Stimulated activated CD8-positive, alpha-beta memory T cell treated with anti-CD3 and anti-CD28 coated beads, Interleukin-4, amount 100 ng/mL, for 24 hours (primary cell): ENCODE measurements around the gene FKBP3.
"Not testable (repeated sequence)": the region's sequence is repeated elsewhere in the genome, so short reads cannot be mapped to it uniquely, and the experiment has no call there.

Experiments used
- DNase-seq: peaks from one replicate; pipeline ENCODE4 v3.0.0-alpha.2; 2020; ENCODE audit warnings: low read depth

FKBP3 gene

DNA sequence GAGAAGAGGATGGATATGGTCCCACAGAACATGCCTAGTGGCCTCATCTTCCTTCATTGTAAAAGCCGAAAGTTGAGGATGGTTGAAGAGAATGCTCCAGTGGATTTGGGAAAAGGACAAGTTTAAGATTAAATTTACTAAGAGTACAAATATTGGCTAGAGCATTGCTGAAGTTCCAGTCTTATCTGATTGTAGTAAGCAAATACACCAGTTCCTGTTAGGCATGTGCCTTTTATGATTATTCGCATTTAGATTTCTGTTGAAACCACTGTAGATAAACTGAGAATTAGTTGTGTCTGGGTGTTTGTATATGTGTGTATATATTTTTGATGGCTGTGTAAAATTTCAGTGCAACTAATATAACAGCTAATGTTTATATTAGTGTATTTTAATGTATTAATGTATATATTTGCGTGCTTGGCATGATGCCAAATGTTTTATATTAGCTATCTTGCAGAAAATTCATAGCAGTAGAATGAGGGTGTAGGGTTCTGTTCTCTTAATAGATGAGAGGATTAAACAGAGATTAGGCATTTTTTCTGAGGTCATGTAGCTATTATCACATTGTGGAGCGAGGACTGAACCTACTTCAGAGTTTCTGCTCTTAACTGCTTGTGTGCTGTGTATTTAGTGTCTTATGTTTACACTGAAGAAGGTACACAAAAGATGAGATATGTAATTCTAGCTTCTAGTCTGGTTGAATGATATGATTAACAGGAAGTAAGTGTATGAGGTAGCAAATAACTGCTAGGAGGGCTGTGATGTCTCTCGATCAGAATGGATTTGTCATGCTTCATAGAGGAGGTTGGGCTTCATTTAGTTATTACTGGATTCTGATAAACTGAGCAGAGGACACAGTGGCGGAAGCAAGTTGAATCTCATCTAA is 21.1 kb downstream of the FKBP3 start:
- DNase-seq, result no peak

DNA sequence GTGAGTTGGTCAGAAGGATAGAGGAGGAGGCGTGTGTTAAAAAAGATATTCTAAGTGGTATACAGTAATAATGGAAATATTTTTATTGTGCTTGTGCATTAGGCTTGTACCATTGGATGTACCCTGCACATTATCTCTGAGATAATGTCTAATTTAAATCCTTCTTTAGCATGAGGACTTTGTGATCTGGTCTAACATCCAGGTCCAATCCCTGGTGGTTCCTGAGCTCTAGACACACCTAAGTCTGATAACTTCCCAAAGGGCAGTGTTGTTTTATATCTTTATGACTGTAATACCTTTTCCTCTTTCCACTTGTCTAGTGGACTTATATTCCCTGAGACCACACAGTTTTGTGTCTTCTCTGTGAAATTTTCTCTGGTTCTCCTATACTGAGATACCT is 29.7 kb downstream of the FKBP3 start:
- DNase-seq, result no peak

DNA sequence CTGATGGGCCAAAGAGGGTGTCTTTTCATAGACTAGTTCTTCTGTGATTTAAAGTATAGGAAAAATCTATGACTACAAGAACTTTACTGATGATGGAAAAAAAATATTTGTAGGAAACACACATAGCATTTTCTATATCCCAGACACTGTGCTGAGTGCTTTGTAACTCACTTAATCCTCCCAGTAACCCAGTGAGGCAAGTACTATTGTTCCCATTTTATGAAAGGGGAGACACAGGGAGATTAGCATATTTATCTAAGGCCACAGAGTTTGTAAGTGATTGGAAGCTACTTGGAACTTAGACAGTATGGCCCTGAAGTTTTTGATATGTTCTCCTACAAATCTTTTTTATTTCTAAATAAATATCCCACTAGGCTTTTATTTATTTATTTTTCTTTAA is 30.5 kb downstream of the FKBP3 start:
- DNase-seq, result no peak

DNA sequence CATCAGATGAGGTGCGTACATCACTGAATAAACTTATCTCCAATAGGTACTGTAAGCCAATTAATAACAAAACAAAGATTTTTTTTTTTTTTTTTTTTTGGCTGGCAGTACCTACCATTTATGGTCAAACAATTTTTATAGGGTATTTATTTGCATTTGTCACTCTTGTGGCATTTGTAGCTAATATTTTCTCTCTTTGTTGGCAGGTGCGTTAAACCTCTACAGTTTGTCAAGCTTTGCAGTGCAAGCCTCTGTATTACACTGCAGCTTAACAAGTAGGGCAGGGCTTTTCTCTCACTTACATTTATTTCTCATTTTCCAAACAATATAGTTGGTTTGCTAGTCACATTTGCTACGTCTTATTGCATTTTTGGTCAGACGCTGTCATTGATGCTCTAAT is 38.1 kb downstream of the FKBP3 start:
- DNase-seq, result no peak

DNA sequence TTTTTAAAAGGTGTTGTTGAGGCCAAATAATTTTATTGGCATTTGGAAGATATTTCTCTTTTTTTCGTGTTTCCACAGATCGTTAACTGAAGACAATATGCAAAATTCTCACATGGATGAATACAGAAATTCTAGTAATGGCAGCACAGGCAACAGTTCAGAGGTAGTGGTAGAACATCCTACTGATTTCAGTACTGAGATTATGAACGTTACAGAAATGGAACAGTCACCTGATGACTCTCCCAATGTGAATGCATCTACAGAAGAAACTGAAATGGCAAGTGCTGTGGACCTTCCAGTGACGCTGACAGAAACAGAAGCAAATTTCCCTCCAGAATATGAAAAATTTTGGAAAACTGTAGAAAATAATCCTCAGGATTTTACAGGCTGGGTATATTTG is 39.1 kb downstream of the FKBP3 start:
- DNase-seq, result no peak

DNA sequence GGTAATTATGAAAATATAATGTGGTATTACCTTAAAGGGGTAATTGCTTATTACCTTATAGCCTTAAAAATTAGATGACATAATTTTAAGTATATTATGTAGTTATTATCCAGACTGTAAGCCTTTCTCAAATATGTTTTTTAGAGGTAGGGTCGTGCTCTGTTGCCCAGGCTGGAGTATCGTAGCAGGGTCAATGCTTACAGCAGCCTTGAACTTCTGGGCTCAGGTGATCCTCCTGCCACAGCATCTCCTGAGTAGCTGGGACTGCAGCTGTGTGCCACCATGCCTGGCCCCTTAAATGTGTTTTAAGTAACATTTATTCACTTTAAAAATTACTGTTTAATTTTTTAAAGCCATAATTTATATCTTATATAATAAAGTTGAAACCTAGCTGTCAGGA is 40.0 kb downstream of the FKBP3 start:
- no peak for DNase-seq

DNA sequence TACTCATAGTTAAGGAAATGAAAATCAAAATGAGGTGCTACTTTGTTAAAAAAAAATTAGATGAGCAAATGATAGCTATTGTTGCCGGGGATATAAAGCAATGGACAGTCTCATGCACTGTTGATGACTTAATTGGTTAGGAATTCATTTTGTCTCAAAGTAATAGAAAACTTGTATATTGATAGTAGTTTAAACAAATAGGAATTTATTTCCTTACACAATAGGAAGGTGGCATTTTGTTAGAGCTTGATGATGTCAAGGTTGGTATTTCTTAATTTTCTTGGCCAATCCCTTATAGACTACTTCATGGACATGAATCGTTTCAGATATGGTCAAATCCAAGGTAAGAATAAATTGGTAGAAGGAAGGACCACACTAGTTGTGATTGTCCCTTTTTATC is 42.6 kb downstream of the FKBP3 start:
- no peak for DNase-seq

DNA sequence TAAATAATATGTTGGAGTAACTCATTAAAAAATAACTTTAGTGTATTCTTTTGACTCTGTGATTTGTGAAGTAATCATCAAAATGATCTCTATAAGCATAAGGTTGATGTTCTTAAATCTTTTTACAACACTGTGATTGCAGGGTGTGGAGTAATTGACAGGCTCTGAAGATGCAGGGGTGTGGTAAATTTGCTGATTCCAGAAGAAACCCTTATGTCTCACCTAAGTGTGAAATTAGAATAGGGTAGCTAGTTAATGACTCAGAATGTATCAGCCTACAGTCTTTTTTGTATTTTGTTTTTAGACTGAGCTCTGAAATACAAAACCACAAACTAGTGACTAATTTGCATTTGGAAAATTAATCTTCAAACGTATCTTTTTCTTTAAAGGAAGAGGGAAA is 44.5 kb downstream of the FKBP3 start:
- DNase-seq, result no peak

DNA sequence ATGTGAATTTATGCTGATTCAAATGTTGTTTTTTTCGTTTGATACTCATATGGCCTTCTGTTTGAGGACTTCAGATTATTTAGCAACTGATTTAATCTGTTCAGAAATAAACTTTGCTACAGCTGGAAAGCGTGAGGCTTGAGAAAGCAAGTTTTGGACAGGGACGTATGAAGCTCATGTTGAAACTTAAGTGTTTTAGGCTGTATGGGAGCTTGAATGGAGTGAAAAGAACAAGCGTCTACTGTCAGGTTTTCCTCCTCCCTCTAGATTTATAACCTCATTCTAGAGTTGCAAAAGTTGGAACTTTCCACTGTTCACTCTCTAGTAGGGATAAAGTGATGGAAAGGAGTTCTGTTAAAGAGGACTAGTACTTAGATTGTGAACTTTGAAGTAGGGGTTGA is 49.3 kb downstream of the FKBP3 start:
- no peak for DNase-seq

DNA sequence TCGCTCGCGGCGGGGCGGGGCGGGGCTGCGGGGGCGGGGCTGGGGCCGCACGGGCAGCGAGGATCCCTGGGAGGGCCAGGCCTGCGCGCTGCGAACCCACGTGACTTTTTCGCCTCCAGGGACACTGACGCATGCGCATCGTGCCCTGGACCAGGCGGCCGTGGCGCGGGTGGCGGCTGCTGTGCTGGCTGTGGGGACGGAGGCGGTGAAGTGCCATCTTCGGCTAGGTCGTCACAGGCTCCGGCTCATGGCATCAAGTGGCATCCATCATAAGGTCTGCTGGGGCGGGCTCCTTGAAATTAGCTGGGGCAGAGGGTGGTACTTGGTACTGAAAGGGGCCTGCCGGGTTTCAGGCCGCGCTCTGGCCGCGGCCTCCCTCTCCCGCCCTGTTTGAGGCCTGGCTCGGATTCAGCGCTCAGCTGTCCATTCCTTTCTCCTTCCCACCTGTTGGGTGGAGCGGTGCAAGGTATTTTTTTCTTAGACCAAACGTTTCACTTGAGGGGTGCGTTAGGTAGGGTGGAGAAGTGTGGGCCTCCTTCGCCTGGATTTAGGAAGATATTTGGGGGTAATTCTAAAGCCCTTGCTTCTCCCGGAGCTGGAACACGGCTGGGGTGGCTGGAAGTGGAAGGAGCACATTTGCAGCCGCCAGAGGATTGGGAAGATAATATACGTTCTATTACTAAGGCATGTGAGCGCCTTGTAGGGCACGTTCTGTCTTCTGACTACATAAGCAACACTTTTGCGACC is 50.1 kb downstream of the FKBP3 start, which contains the start of gene PRPF39:
TSS of gene PRPF39 (plus strand) at position 141 of the 747 bp plus-strand sequence. CDS start 11,124 bp downstream, outside the sequence.
- DNase-seq, result peak; percentile 93

DNA sequence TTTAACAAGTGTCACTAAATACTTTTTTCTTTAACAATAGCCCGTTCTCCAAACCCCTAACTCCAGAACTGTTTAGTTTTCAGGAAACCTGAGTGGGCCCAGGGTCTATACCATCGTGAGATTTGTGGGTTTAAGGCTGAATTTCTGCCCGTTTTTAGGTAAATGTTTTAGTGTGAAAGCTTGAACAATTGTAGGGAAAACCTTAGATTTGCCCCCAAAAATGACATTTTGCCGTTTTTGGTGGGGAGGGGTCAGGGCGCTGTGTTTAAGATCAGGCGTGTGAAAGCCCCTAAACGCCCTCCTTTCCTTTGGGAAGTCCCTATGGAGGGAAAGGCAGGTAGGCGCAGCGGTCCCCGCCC is 50.7 kb downstream of the FKBP3 start:
- no peak for DNase-seq

DNA sequence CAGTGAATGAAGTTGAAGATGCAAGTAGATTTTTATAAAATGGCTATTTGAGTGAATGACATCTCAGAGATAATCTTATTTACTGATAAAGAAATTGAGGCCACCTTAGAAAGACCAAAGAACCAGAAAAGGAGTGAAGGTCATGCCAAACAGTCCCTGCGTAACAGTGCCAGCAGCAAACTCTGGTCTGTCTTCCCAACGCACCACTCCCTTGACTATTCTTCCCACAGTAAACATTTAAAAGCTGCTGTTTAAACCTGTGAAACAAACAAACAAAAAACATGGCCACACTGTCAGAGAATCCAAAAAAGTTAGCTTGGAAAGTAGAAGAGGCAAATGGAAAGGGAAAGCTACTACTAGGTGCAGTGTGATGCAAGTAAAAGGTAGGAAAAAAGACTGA is 51.9 kb downstream of the FKBP3 start:
- DNase-seq, result no peak

DNA sequence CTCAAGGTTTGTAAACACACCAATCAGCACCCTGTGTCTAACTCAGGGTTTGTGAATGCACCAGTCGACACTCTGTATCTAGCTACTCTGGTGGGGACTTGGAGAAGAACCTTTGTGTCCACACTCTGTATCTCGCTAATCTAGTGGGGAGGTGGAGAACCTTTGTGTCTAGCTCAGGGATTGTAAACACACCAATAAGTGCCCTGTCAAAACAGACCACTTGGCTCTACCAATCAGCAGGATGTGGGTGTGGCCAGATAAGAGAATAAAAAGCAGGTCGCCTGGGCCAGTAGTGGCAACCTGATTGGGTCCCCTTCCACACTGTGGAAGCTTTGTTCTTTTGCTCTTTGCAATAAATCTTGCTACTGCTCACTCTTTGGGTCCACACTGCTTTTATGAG is 53.2 kb downstream of the FKBP3 start:
- DNase-seq, result not testable (repeated sequence)

DNA sequence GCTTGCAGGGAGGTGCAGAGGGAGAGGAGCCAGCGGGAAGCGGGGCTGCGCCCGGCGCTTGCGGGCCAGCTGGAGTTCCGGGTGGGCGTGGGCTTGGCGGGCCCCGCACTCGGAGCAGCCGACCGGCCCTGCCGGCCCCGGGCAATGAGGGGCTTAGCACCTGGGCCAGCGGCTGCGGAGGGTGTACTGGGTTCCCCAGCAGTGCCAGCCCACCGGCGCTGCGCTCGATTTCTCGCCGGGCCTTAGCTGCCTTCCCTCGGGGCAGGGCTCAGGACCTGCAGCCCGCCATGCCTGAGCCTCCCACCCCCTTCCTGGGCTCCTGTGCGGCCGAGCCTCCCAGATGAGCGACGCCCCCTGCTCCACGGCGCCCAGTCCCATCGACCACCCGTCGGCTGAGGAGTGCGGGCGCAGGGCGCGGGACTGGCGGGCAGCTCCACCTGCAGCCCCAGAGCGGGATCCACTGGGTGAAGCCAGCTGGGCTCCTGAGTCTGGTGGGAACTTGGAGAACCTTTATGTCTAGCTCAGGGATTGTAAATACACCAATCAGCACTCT is 53.8 kb downstream of the FKBP3 start:
- DNase-seq, result not testable (repeated sequence)

DNA sequence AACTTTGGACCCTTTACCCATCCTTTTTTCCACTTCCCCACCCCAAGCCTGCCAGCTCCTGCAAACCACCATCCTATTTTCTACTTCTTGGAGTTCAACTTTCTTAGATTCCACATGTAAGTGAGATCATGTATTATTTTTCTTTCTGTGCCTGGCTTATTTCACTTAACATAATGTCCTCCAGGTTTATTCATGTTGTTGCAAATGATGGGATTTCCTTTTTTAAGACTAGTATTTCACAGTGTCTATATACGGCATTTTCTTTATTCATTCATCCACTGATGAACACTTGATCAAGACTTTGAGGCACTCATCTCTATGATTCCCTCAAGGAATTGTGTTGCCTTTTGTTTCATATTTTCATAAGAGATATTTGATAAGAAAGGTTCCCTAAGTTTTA is 56.0 kb downstream of the FKBP3 start:
- DNase-seq, result no peak

DNA sequence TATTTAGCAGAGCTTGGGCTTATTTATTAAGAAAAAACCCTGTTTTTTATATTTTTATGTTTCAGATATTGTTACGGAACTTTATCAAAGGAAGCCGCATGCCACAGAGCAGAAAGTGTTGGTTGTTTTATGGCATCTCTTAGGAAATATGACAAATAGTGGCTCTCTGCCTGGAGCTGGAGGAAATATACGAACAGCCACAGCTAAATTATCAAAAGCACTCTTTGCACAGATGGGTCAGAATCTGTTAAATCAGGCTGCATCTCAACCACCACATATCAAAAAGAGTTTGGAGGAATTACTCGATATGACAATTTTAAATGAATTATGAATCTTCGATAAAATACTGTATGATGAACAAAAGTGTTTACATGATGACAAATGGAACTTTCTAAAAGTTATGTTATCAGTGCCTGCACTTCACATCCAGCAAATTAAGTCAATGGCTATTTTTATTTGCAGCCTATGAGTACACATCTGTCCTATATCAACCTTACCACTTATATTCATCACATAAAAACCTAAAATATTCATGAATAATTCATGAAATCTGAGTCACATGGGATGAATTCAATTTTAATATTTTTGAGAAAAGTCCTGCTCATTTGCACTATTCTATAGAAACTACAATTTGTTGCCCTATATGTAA is 60.9 kb downstream of the FKBP3 start:
- no peak for DNase-seq

DNA sequence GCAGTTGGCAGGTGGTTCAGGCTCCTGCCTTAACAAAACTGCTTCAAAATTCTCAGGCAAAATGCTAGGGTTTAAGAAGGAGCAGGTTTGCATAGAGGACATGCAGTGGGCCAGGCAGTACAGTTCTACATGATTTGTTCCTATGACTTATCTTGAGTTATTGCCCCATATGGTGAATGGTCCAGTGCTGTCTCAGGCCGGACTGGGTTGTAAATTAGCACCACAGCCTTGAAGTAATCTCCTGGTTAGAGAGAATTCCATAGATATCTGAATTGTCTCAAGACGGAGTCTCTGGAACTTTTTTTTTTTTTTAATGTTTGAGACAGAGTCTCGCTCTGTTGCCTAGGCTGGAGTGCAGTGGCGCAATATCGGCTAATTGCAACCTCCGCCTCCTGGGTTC is 62.2 kb downstream of the FKBP3 start:
- no peak for DNase-seq

DNA sequence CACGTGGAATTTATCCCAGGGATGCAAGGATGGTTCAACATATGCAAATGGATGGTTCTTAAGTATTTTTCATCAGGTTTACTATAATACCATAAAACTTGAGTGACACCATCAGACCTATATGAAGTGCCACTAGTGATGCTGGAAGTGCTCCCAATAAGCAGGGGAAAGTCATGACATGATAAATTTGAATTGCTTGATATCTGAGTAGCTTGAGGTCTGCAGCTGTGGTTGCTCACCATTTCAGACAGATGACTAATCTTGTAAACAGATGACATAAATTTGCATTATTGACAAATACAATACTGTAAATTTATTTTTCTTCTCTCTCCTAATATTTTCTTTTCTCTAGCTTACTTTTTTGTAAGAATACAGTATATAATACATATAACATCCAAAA is 64.1 kb downstream of the FKBP3 start:
- DNase-seq, result no peak

DNA sequence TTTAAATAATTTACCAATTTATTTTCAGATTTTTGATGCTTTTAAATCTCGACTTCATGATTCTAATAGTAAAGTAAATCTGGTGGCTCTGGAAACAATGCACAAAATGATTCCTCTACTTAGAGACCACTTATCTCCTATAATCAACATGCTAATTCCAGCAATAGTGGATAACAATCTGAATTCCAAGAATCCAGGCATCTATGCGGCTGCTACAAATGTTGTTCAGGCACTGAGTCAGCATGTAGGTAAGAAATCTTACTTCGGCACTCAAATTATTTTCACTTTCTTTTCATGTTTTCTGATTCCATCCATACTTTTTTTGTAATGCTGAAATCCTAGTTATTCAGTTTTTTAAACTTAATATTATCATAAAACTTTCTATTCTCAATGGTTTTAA is 65.9 kb downstream of the FKBP3 start:
- DNase-seq, result no peak

DNA sequence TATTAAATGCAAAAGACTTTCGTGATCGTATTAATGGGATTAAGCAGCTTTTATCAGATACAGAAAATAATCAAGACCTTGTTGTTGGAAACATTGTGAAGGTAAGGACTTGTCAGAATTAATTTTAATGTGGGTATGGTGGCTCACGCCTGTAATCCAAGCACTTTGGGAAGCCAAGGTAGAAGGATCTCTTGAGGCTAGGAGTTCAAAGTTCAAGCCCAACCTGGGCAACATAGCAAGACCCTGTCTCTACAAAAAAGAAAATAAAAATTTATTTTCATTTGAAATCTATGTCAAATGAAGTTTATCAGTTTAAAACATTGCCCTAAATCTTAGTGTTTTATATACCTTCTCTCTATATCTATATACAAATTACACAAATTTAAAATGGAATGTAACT is 67.6 kb downstream of the FKBP3 start:
- no peak for DNase-seq

DNA sequence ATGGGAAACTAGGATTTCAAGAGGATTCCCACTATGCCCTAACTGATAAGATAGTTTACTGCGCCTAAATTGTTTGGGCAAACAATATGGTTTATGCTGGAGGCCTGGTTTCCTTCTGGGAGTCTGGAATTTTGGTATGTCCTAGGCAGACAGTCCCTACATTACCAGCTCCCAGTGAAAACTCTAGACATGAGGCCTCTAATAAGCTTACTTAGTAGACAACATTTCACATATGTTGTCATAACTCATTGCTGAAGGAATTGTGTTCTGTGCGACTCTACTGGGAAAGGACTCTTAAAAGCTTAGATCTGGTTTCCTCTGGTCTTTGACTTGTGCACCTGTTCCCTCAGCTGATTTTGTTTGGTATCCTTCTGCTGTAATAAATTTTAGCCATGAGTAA is 68.3 kb downstream of the FKBP3 start:
- no peak for DNase-seq
